Activated naive CD8-positive, alpha-beta T cell treated with anti-CD3 and anti-CD28 coated beads, Interleukin-2, amount 50 U/mL, for 16 hours (primary cell): Measurements from ENCODE around the gene KCNH6.

Source experiments
- DNase-seq: peaks from one replicate; pipeline ENCODE4 v3.0.0-alpha.2; 2020; ENCODE audit warnings: low read depth, low spot score

The KCNH6 gene

DNA sequence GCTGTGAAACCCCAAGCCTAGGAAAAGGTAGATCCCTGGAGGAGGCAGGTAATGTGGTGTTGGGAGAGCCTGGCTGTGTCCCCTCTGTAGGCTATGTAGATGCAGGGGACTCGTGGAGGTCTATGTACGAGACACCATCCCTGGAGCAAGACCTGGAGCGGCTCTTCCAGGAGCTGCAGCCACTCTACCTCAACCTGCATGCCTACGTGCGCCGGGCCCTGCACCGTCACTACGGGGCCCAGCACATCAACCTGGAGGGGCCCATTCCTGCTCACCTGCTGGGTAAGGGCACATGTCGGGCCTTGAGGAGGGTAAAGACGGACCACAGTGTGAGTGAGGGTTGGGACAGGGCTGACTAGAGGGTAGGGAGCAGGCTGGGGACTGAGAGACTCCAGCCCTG is 34.3 kb upstream of the KCNH6 start:
- DNase-seq: no peak

DNA sequence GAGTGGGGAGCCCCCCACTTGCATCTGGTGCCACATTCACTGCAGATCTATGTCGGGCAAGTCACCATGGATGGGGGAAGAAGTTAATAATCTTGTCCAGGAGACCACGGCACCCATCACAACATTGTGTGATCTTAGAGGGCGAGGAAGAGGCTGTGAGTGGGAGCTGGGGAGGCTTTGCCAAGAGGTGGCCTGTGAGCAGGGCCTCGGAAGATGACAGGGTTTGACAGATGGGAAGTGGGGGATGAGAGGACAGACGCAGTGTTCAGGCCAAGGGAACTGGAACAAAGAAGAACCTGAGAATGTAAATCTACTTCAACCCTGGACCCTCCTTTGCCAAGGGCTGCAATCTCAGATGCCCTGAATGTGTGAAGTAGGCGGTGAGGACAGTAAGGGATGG is 33.9 kb upstream of the KCNH6 start:
- DNase-seq: no peak

DNA sequence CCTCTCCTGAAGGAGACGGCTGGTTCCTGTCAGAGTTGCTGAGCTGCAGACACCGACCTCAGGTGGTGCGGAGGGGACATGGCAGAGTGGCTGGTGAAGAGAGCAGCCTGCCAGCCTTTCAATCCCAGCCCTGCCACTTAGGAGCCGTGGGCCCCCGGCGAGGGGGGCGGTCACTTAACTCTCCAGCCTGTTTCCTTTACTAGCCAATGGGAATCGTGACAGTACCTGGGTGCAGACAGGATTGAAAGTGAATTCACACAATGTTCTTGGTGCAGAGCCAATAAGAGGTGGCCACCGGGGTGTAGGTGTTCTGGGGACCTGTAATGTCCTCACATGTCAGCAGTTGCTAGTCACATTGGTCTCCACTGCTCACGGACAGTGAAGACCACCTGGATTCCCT is 32.8 kb upstream of the KCNH6 start:
- DNase-seq: no peak

DNA sequence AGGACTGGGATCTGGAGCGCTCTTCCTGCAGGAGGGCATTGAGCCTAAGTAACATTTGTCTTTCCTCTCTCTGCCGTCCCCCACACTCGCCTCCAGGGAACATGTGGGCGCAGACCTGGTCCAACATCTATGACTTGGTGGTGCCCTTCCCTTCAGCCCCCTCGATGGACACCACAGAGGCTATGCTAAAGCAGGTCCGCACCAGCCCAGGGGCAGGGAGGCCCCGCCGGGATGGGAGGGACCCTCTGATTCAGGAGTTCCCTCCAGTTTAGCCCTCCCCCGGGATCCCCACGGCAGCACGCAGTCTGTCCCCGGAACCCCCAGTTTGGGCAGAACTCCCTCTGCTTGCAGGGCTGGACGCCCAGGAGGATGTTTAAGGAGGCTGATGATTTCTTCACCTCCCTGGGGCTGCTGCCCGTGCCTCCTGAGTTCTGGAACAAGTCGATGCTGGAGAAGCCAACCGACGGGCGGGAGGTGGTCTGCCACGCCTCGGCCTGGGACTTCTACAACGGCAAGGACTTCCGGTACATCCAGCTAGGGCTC is 32.2 kb upstream of the KCNH6 start:
- no peak for DNase-seq

DNA sequence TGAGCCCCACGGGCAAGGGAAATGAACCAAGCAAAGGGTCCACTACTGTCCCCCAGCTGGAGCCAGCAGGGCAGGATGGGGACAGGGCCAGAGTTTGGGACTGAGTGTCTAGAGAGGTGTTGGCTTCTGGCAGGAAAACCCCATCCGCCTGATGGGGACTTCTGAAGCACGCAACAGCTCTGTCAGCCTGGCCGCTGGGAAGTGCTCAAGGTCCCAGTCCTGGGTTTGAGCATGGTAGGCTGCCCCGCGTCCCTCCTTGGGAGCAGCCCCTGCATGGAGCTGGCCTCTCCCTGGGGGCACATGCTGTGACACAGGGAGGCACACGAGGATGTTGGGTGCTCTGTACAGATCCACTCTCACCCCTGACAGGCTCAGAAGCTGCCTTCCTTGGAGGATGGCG is 31.7 kb upstream of the KCNH6 start:
- DNase-seq: no peak

DNA sequence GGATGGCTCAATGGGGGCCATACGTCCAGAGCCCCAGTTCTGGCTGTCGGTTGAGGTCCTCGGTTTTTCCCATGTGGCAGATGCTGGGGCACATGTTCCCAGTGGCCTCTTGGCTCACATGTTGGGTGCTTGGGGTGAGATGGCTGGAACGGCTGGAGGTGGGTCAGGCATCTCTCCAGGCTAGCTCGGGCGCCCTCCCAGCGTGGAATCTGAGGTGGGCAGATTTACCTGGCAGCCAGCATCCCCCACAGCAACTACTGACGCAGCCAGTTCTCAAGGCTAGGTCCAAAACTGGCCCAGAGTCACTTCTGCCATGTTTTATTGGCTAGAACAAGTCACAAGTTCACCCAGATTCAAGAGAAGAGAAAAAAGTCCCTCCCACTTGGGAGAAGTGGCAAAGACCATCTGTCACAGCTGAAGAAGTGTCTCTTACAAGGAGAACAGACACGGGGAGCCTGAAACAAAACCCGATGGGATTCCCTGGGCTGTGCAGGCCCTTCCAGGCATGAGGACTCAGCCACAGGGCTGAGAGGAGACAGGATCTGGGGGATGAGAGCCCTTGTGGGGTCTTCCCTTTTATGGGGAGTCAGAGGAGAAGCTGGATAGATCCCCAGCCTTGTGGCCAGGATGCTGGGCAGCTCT is 31.1 kb upstream of the KCNH6 start:
- no peak for DNase-seq

DNA sequence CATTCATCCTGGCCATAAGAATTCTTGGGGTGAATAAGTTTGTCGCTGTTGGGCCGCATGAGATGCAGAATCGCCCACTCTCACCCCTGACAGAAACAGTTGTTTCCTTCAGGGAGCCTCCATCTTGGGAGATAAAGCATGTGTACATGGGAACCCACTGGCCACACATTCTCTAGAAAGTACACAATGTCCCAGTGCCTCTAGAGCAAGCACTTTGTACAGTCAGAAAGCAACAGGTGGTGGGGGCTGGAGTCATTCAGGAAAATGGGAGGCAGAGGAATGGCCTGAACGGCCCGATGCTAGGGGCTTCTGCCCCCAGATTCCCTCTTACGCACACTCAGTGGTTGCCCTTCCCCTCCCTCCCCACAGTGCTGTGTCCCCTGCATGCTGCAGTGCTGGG is 30.2 kb upstream of the KCNH6 start:
- no peak for DNase-seq

DNA sequence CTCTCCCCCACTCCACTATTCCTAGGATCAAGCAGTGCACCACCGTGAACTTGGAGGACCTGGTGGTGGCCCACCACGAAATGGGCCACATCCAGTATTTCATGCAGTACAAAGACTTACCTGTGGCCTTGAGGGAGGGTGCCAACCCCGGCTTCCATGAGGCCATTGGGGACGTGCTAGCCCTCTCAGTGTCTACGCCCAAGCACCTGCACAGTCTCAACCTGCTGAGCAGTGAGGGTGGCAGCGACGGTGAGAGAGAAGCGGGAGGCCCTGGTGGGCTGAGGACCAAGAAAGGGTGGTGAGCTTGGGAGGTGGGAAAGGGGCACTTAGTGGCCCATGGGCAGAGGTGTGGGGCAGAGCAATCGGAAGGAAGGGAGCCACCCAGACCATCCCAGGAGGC is 29.7 kb upstream of the KCNH6 start:
- DNase-seq: no peak

DNA sequence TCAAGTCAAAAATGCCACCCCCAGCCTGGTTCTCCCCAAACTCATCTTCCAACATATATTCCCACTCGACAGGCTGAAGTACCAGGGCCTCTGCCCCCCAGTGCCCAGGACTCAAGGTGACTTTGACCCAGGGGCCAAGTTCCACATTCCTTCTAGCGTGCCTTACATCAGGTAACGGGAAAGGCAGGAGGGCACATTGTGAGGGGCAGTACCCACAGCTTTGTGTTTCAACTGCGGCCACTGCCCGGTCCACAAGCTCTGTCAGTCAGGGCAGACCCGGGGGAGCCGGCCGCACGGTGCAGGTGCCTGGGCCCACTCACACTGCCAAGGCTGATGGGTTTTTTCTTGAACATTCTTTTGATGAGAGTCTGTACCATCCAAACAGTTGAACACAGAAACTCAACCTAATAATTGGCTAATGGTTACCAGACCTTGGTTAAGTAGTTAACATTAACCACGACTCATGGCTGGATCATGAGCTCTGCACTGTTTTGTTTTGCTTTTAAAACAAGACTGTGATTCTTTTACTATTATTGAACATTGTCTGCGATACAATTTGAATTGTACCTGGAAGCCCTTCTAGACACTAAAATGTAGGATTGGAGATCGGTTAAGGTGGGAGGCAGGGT is 28.7 kb upstream of the KCNH6 start:
- DNase-seq: no peak

DNA sequence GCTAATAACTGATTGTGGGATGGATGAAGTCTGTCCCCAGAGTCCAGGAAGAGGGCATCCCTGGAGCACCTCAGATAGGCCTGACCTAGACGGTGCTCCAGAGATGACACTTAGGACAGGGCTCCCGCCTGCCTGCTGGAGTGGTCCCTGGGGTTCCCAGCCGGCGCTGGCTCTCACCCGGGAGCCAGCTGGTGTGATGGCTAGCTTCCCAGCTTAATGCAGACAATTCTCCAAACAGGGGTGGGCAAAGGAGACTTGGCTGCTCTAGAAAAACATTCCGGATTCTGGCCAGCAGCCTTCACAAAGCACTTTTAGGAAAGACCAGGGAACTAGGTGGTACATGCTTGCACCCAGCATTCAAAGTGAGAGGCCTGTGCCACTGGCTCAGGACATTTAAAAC is 27.7 kb upstream of the KCNH6 start:
- no peak for DNase-seq

DNA sequence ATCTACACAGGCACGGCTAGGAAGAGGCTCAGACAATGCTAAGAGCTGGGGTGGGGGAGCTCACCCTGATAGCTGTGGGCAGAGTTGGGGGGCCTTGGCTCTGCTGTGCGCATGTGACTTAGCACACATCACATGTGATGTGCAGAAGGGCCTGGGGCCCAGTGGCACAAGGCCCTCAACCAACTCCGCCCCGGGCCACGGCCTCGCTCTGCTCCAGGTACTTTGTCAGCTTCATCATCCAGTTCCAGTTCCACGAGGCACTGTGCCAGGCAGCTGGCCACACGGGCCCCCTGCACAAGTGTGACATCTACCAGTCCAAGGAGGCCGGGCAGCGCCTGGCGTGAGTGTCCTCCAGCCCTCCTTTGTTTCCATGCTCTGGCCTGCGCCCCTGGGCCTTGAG is 27.0 kb upstream of the KCNH6 start:
- no peak for DNase-seq

DNA sequence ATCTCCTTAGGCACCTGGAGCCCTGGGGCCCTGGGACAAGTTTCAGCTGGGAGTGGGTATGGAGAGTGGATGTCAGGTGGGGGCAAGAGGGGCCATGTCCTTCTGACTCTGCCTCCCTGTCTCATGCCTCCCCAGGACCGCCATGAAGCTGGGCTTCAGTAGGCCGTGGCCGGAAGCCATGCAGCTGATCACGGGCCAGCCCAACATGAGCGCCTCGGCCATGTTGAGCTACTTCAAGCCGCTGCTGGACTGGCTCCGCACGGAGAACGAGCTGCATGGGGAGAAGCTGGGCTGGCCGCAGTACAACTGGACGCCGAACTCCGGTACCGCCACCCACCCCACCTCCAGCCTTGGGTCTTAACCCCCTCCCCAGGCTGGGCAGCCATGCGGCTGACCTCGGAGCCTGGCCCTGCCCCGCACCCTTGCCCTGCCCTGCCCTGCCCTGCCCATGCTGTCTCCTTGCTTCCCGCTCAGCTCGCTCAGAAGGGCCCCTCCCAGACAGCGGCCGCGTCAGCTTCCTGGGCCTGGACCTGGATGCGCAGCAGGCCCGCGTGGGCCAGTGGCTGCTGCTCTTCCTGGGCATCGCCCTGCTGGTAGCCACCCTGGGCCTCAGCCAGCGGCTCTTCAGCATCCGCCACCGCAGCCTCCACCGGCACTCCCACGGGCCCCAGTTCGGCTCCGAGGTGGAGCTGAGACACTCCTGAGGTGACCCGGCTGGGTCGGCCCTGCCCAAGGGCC is 26.3 kb upstream of the KCNH6 start:
- DNase-seq: no peak

DNA sequence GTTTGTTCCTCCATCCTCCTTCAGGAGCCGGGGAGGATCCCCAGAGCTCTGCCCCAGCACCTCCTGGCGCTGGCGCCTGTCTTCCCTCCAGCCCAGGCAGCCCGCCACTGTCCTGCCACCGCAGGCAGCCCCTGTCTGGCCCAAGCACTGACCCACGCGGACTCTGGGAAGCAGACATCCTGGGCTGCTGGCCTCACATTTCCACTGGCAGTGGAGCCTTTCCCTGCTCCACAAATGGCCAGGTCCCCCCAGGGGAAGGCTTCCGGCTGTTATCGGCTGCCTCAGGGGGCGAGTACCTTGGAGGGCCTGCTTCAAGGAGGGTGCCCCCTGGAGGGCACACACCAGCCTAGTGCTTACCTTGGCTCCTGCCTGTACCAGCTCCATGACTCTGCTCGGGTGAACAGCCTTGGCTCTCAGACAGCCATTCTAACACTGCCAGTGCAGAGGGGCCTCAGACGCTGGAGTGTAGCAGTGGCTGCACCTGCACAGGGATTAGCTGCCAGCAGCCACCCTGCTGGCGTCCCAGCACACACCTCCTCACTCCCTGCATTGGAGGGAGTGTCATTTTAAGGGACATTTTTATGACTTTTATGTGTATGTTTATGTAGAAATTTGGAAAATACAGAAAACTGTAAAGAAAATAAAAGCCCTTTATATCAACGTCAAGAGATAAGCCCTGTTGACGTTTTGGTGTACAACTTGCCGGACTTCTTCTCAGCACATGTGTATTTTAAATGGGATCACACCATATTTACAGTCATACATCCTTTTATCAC is 25.3 kb upstream of the KCNH6 start:
- DNase-seq: no peak

DNA sequence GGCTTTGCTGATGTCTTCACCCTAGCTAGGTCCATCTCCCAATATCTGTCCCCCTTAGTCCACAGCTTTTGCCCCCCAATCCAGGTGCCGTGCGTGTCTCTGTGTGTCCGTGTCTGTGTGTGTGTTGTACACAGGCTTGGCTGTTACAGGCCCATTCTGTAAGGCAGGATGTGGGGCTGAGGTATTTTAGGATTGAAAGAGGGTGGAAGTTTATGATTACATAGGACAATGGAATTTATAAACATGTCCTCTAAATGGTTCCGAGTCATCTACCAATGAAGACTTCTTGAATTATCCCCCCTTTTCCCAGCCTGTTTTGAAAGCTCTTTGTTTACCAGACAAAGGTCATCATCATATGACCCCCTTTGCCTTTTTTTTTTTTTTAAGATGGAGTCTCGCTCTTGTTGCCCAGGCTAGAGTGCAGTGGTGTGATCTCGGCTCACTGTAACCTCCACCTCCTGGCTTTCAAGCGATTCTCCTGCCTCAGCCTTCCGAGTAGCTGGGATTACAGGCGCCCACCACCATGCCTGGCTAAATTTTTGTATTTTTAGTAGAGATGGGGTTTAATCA is 24.4 kb upstream of the KCNH6 start:
- no peak for DNase-seq

DNA sequence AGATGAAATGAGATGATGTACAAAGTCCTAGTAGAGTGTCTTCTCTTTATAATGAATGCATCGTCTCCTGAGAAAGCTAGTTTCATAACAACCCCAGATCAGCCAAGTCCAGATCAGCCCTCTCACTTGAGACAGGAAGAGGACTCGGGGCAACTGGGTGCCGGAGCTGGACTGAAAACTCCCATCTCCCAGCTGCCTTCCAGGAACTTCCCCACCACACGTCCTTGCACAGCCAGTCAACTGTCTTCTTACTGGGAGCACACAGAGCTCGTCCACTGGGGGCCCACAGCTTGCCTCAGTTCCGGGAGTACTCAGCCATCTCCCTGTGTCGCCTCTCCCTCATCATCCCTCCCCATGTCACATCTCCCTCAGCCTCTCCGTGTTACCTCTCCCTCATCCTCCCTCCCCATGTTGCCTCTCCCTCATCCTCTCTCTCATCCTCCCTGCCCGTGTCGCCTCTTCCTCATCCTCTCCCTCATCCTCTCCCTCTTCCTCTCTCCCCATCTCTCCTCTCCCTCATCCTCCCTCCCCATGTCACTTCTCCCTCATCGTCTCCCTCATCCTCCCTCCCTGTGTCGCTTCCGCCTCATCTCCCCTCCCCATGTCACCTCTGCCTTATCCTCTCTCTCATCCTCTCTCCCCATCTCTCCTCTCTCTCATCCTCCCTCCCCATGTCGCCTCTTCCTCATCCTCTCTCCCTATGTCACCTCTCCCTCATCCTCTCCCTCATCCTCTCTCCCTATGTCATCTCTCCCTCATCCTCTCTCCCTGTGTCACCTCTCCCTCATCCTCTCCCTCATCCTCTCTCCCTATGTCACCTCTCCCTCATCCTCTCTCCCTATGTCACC is 22.4 kb upstream of the KCNH6 start:
- no peak for DNase-seq

DNA sequence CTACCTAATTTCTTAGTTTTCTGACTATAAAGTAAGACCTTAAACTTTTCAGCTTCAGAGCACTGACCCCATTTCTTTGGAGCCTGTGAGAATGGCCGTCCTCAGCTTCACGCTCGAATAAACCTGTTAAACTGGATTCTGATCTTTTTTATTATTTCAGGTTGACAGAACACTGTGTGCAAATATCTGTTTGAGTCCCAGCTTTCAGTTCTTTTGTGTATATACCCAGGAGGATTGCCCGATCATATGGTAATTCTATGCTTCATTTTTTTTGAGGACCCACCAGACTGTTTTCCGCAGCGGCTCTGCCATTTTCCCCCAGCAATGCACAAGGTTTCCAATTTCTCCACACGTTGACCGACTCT is 19.8 kb upstream of the KCNH6 start:
- no peak for DNase-seq

DNA sequence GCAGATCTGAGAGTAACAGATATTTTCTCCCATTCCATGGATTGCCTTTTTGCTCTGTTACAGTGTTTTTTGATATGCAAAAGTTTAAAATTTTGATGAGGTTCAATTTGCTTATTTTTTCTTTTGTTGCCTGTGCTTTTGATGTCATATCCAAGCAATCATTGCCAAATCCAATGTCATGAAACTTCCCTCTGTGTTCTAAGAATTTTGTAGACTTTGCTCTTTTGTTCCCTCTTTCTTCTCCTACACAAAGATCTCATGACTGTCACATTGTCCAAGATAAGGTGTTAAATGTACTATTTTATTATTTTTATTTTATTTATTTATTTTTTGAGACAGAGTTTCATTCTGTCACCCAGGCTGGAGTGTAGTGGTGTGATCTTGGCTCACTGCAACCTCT is 18.9 kb upstream of the KCNH6 start:
- no peak for DNase-seq

DNA sequence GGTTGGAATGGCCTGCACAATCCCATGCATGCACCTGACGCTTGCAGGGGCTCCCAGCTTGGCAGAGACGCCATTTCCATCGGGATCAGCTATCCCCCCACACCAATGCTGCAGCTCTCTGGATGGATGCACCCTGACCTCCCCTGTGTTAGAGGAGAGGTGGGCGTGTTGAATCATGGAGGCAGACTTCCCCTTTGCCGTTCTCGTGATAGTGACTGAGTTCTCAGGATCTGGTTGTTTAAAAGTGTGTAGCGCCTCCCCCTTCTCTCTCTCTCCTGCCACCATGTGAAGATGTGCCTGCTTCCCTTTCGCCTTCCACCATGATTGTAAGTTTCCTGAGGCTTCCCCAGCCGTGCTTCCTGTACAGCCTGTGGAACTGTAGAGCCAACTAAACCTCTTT is 17.8 kb upstream of the KCNH6 start:
- no peak for DNase-seq

DNA sequence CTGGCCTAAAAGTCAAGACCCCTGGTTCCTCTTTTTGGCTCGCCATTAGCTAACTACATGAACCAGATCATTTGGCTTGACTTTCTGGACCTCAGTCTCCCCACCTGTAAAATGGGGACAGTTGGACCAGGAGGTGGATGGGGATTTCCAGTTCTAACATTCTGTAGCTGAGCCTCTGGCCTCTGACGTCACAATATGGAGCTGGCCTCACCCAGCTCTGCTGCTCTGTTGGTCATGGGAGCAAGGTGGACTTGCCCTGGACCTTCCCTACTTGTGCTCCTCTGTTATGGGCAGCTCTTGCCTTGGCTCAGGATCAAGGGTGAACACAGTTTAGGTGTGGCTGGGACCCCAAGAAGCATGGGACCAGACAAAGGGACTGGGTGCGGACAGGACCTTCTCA is 16.5 kb upstream of the KCNH6 start:
- DNase-seq: no peak

DNA sequence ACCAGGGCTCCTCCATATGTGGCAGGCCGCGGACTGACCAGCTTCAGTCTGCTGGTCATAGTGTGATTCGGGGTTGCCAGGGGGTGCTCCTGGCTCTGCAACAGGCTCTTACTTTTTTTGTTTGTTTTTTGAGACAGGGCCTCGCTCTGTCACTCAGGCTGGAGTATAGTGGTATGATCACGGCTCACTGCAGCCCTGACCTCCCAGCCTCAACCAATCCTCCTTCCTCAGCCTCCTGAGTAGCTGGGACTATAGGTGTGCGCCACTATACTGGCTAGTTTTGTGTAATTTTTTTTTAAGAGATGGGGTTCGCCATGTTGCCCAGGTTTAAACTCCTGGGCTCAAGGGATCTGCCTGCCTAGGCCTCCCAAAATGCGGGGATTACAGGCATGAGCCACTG is 11.8 kb upstream of the KCNH6 start:
- no peak for DNase-seq

DNA sequence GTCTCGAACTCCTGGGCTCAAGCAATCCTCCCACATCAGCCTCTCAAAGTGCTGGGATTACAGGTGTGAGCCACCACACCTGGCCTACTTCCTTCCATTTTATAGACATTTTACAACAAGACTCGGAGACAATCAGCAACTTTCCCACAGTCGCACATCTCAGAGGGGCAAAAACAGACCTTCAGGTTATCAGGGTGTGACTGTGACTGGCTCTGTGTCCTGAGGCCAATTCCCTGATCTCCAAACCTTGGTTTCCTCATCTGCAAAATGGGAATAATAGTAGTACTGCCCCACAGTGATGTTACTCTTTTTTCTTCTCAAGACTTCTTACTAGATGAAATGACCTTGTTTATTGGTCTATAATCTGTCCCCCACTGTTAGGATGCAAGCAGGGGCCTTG is 10.8 kb upstream of the KCNH6 start:
- no peak for DNase-seq
